ENCODE measurements around the gene ZNF622. TPM values are rescaled to one million over a fixed set of nuclear protein-coding genes. Genes with fewer than 3 reads are reported as not detected.

ZNF622 gene
- total RNA-seq, 1 donor from 2014 or later = 47.2 TPM

GRCh38 chr5:16406630-16407029 lies 59.0 kb downstream of the ZNF622 start:
- DNase-seq (ENCODE audit: low read depth) = no peak
- TF ChIP-seq CTCF (conservative IDR thresholded peaks at IDR 0.05; ENCODE audit: low read depth, low read length) = no peak

GRCh38 chr5:16406023-16406422 lies 59.6 kb downstream of the ZNF622 start:
- no peak overlapping the region for H3K4me3 ChIP-seq (ENCODE audit: low read depth, low read length)
- no peak for DNase-seq (ENCODE audit: low read depth)
- TF ChIP-seq CTCF (conservative IDR thresholded peaks at IDR 0.05; ENCODE audit: low read depth, low read length) = no peak

More at GRCh38 chr5:16406630-16407029, 59.0 kb downstream of the ZNF622 start:
- H3K4me3 ChIP-seq (ENCODE audit: low read depth, low read length) = no peak overlapping the region

Other genes with a start within 250 kb of the ZNF622 start
- 6.4 and 17.5 TPM in 2 replicates for gene RETREG1, start 151.2 kb upstream of the ZNF622 start, total RNA-seq